ENCODE measurements around the gene NXPH4. TPM values are rescaled to one million over a fixed set of nuclear protein-coding genes. Genes with fewer than 3 reads are reported as not detected.

NXPH4 gene
- total and polyA plus RNA-seq, 2 donors, result 0.28 to 0.79 TPM

GRCh38 chr12:57238854-57239554, 22.4 kb downstream of the NXPH4 start:
- Histone ChIP-seq H3K36me3 (ENCODE audit: insufficient read depth) (no peaks in the 10 kb centered on the region), H3K4me1 (ENCODE audit: insufficient read depth) (no peaks in the 10 kb centered on the region), H3K4me3 (ENCODE audit: low read depth, low read length) (peak overlapping the region; percentile 15), H3K27ac (ENCODE audit: low read depth) (no peak overlapping the region)
- WGBS, result 2% methylated on average over 47 of the region's 47 CpGs
- DNase-seq (ENCODE audit: extremely low spot score), result peak; percentile 51

GRCh38 chr12:57239587-57240065, 23.0 kb downstream of the NXPH4 start:
- no peaks in the 10 kb centered on the region for H3K36me3 ChIP-seq (ENCODE audit: insufficient read depth)
- WGBS, result 3% methylated on average over 14 of the region's 14 CpGs
- no peak for DNase-seq (ENCODE audit: extremely low spot score)
- no peak overlapping the region for H3K27ac ChIP-seq (ENCODE audit: low read depth)
- H3K4me3 ChIP-seq (ENCODE audit: low read depth, low read length), result no peak overlapping the region
- no peaks in the 10 kb centered on the region for H3K4me1 ChIP-seq (ENCODE audit: insufficient read depth)

GRCh38 chr12:57240066-57240921, 23.7 kb downstream of the NXPH4 start:
- no peaks in the 10 kb centered on the region for H3K36me3 ChIP-seq (ENCODE audit: insufficient read depth)
- H3K4me1 ChIP-seq (ENCODE audit: insufficient read depth), result no peaks in the 10 kb centered on the region
- no peak overlapping the region for H3K27ac ChIP-seq (ENCODE audit: low read depth)
- no peak for DNase-seq (ENCODE audit: extremely low spot score)
- WGBS, result under 1% methylated on average over 72 of the region's 72 CpGs
- peak overlapping the region; percentile 26 for H3K4me3 ChIP-seq (ENCODE audit: low read depth, low read length)

- Histone ChIP-seq H3K4me3 (ENCODE audit: low read depth, low read length) (no peak overlapping the region), H3K36me3 (ENCODE audit: insufficient read depth) (no peaks in the 10 kb centered on the region), H3K4me1 (ENCODE audit: insufficient read depth) (no peaks in the 10 kb centered on the region), H3K27ac (ENCODE audit: low read depth) (no peak overlapping the region)
- DNase-seq (ENCODE audit: extremely low spot score), result no peak
- WGBS, result 10% methylated on average over 19 of the region's 19 CpGs
Measured at GRCh38 chr12:57240926-57241401, 24.4 kb downstream of the NXPH4 start.

GRCh38 chr12:57241402-57242310, 25.1 kb downstream of the NXPH4 start:
- no peak overlapping the region for H3K4me3 ChIP-seq (ENCODE audit: low read depth, low read length)
- 8% methylated on average over 48 of the region's 48 CpGs for WGBS
- H3K36me3 ChIP-seq (ENCODE audit: insufficient read depth), result no peaks in the 10 kb centered on the region
- no peaks in the 10 kb centered on the region for H3K4me1 ChIP-seq (ENCODE audit: insufficient read depth)
- H3K27ac ChIP-seq (ENCODE audit: low read depth), result no peak overlapping the region
- no peak for DNase-seq (ENCODE audit: extremely low spot score)

- H3K4me1 ChIP-seq (ENCODE audit: insufficient read depth), result no peaks in the 10 kb centered on the region
- 1% methylated on average over 18 of the region's 18 CpGs for WGBS
- H3K36me3 ChIP-seq (ENCODE audit: insufficient read depth), result no peaks in the 10 kb centered on the region
- H3K4me3 ChIP-seq (ENCODE audit: low read depth, low read length), result no peak overlapping the region
- DNase-seq (ENCODE audit: extremely low spot score), result no peak
- H3K27ac ChIP-seq (ENCODE audit: low read depth), result no peak overlapping the region
Measured at GRCh38 chr12:57242329-57242690, 25.7 kb downstream of the NXPH4 start.

GRCh38 chr12:57242691-57243454, 26.3 kb downstream of the NXPH4 start:
- no peak overlapping the region for H3K27ac ChIP-seq (ENCODE audit: low read depth)
- peak overlapping the region; percentile 13 for H3K4me3 ChIP-seq (ENCODE audit: low read depth, low read length)
- no peaks in the 10 kb centered on the region for H3K4me1 ChIP-seq (ENCODE audit: insufficient read depth)
- WGBS, result 1% methylated on average over 45 of the region's 45 CpGs
- DNase-seq (ENCODE audit: extremely low spot score), result no peak
- H3K36me3 ChIP-seq (ENCODE audit: insufficient read depth), result no peaks in the 10 kb centered on the region

- Histone ChIP-seq H3K4me3 (ENCODE audit: low read depth, low read length) (peak overlapping the region; percentile 13), H3K27ac (ENCODE audit: low read depth) (no peak overlapping the region), H3K4me1 (ENCODE audit: insufficient read depth) (no peaks in the 10 kb centered on the region), H3K36me3 (ENCODE audit: insufficient read depth) (no peaks in the 10 kb centered on the region)
- 9% methylated on average over 41 of the region's 41 CpGs for WGBS
- DNase-seq (ENCODE audit: extremely low spot score), result no peak
Measured at GRCh38 chr12:57243521-57244311, 27.1 kb downstream of the NXPH4 start.

GRCh38 chr12:57244312-57244696, 27.7 kb downstream of the NXPH4 start:
- Histone ChIP-seq H3K4me1 (ENCODE audit: insufficient read depth) (no peaks in the 10 kb centered on the region), H3K27ac (ENCODE audit: low read depth) (no peak overlapping the region), H3K36me3 (ENCODE audit: insufficient read depth) (no peaks in the 10 kb centered on the region), H3K4me3 (ENCODE audit: low read depth, low read length) (no peak overlapping the region)
- WGBS, result 57% methylated on average over 6 of the region's 6 CpGs
- no peak for DNase-seq (ENCODE audit: extremely low spot score)

- DNase-seq (ENCODE audit: extremely low spot score), result no peak
- Histone ChIP-seq H3K36me3 (ENCODE audit: insufficient read depth) (no peaks in the 10 kb centered on the region), H3K27ac (ENCODE audit: low read depth) (no peak overlapping the region), H3K4me1 (ENCODE audit: insufficient read depth) (no peaks in the 10 kb centered on the region), H3K4me3 (ENCODE audit: low read depth, low read length) (no peak overlapping the region)
- WGBS, result 88% methylated on average over 1 of the region's 1 CpG
Measured at GRCh38 chr12:57247041-57247440, 30.4 kb downstream of the NXPH4 start.

- 79% methylated on average over 7 of the region's 7 CpGs for WGBS
- Histone ChIP-seq H3K36me3 (ENCODE audit: insufficient read depth) (no peaks in the 10 kb centered on the region), H3K27ac (ENCODE audit: low read depth) (no peak overlapping the region), H3K4me1 (ENCODE audit: insufficient read depth) (no peaks in the 10 kb centered on the region), H3K4me3 (ENCODE audit: low read depth, low read length) (no peak overlapping the region)
- no peak for DNase-seq (ENCODE audit: extremely low spot score)
Measured at GRCh38 chr12:57248934-57249742, 32.5 kb downstream of the NXPH4 start.

Data from urinary bladder (tissue), 4 donors.